ENCODE data around the gene NDUFAF2. TPM values are rescaled to one million over a fixed set of nuclear protein-coding genes. Genes with fewer than 3 reads are reported as not detected.
"Not testable (repeated sequence)": the region's sequence is repeated elsewhere in the genome, so short reads cannot be mapped to it uniquely, and the experiment has no call there.

The NDUFAF2 gene
- total RNA-seq, 1 donor from 2014 or later = 13.9 TPM

DNA sequence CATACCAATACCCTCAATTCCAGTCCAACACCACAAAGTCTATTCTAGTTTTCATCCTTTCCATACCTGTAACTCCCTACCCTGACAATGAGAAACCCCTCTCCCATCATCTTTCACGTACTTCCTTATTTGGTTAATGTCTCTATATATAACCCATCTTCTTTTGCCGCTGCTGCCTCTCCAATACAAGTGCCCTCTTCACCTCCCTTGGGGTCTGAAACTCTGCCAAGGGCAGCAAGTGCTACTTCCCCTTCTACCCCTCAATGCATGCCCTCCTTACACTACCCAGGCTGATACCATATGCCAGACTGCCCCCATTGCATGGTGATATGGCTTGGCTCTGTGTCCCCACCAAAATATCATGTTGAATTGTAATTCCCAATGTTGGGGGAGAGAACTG is 241.6 kb downstream of the NDUFAF2 start:
- peaks cover 8% of the 10 kb centered on the region for H3K27me3 Mint-ChIP-seq (ENCODE audit: unreplicated experiment)
- no peak overlapping the region for H3K4me3 Mint-ChIP-seq (ENCODE audit: unreplicated experiment)
- no peak overlapping the region for H3K27ac Mint-ChIP-seq (ENCODE audit: unreplicated experiment)
- no peak for DNase-seq (ENCODE audit: low spot score)
- no peaks in the 10 kb centered on the region for H3K9me3 Mint-ChIP-seq (ENCODE audit: unreplicated experiment)
- peaks cover 7% of the 10 kb centered on the region for H3K4me1 Mint-ChIP-seq (ENCODE audit: unreplicated experiment)
- peaks cover 4% of the 10 kb centered on the region for H3K36me3 Mint-ChIP-seq (ENCODE audit: low read depth, unreplicated experiment)
- TF ChIP-seq, protein P1, sequence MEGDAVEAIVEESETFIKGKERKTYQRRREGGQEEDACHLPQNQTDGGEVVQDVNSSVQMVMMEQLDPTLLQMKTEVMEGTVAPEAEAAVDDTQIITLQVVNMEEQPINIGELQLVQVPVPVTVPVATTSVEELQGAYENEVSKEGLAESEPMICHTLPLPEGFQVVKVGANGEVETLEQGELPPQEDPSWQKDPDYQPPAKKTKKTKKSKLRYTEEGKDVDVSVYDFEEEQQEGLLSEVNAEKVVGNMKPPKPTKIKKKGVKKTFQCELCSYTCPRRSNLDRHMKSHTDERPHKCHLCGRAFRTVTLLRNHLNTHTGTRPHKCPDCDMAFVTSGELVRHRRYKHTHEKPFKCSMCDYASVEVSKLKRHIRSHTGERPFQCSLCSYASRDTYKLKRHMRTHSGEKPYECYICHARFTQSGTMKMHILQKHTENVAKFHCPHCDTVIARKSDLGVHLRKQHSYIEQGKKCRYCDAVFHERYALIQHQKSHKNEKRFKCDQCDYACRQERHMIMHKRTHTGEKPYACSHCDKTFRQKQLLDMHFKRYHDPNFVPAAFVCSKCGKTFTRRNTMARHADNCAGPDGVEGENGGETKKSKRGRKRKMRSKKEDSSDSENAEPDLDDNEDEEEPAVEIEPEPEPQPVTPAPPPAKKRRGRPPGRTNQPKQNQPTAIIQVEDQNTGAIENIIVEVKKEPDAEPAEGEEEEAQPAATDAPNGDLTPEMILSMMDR (IDR thresholded peaks at IDR 0.05; ENCODE audit: unreplicated experiment) = no peak

DNA sequence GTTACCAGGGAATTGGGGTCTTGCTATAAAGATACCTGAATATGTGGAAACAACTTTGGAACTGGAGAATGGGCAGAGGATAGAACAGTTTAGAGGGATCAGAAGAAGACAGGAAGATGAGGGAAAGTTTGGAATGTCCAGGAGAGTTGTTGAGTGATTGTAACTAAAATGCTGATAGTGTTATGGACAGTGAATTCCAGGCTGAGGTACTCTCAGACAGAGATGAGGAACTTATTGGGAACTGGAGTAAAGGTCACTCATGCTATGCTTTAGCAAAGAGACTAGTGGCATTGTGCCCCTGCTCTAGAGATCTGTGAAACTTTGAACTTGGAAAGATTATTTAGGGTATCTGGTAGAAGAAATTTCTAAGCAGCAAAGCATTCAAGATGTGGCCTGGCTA is 242.3 kb downstream of the NDUFAF2 start:
- not testable (repeated sequence) for H3K4me1 Mint-ChIP-seq (ENCODE audit: unreplicated experiment); H3K9me3 Mint-ChIP-seq (ENCODE audit: unreplicated experiment); H3K36me3 Mint-ChIP-seq (ENCODE audit: low read depth, unreplicated experiment); H3K27ac Mint-ChIP-seq (ENCODE audit: unreplicated experiment); H3K27me3 Mint-ChIP-seq (ENCODE audit: unreplicated experiment); DNase-seq (ENCODE audit: low spot score); H3K4me3 Mint-ChIP-seq (ENCODE audit: unreplicated experiment)

DNA sequence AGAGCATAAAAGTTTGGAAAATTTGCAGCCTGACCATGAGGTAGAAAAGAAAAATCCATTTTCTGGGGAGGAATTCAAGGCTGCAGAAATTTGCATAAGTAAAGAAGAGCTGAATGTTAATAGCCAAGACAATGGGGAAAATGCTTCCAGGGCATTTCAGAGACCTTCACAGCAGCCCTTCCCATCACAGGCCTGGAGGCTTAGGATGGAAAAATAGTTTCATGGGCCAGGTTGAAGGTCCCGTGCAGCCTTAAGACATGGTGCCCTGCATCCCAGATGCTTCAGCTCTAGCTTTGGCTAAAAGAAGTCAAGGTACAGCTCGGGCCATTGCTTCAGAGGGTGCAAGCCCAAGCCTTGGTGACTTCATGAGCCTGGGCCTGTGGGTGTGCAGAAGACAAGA is 242.8 kb downstream of the NDUFAF2 start:
- H3K9me3 Mint-ChIP-seq (ENCODE audit: unreplicated experiment); H3K4me3 Mint-ChIP-seq (ENCODE audit: unreplicated experiment); H3K4me1 Mint-ChIP-seq (ENCODE audit: unreplicated experiment); H3K36me3 Mint-ChIP-seq (ENCODE audit: low read depth, unreplicated experiment); H3K27ac Mint-ChIP-seq (ENCODE audit: unreplicated experiment); H3K27me3 Mint-ChIP-seq (ENCODE audit: unreplicated experiment); DNase-seq (ENCODE audit: low spot score): not testable (repeated sequence)

DNA sequence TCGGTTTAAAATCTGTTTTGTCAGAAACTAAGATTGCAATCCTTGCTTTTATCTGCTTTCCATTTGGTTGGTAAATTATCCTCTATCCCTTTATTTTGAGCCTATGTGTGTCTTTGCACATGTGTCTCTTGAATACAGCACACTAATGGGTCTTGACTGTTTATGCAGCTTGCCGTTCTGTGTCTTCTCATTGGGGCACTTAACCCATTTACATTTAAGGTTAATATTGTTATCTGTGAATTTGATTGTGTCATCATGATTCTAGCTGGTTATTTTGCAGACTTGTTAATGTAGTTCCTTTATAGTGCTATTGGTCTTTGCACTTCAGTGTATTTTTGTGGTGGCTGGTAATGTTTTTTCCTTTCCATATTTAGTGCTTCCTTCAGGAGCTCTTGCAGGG is 253.6 kb downstream of the NDUFAF2 start:
- Mint-ChIP-seq H3K36me3 (ENCODE audit: low read depth, unreplicated experiment) (no peaks in the 10 kb centered on the region), H3K27ac (ENCODE audit: unreplicated experiment) (no peak overlapping the region), H3K4me3 (ENCODE audit: unreplicated experiment) (no peak overlapping the region), H3K9me3 (ENCODE audit: unreplicated experiment) (no peaks in the 10 kb centered on the region), H3K27me3 (ENCODE audit: unreplicated experiment) (no peaks in the 10 kb centered on the region), H3K4me1 (ENCODE audit: unreplicated experiment) (no peaks in the 10 kb centered on the region)
- TF ChIP-seq, protein P1 (IDR thresholded peaks at IDR 0.05; ENCODE audit: unreplicated experiment) = no peak
- DNase-seq (ENCODE audit: low spot score) = no peak

DNA sequence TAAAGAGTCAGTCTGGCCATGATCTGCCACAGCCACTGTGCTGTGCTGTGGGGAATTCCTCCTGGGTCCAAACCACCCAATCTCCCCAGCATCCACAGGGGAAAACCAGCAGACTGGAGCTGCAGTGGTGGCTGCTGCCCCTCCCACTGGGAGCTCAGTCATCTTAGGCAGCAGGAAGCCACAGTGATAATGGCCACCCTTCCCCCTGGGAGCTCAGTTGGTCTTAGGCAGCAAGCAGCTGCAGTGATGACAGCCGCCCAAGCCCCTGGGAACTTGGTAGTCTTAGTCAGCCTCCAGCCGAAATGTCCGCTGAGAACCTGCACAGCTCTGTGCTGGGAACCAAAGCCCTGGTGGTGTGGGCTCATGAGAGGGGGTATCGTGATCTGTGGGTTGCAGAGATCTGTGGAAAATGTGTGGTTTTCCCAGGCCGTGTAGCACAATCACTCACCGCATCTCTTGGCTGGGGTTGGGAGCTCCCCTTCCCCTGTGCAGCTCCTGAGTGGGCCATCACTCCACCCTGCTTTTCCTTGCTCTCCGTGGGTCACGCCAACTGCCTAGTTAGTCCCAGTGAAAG is 255.7 kb downstream of the NDUFAF2 start:
- Mint-ChIP-seq H3K36me3 (ENCODE audit: low read depth, unreplicated experiment) (no peaks in the 10 kb centered on the region), H3K27me3 (ENCODE audit: unreplicated experiment) (no peaks in the 10 kb centered on the region), H3K27ac (ENCODE audit: unreplicated experiment) (no peak overlapping the region), H3K4me3 (ENCODE audit: unreplicated experiment) (no peak overlapping the region), H3K4me1 (ENCODE audit: unreplicated experiment) (no peaks in the 10 kb centered on the region), H3K9me3 (ENCODE audit: unreplicated experiment) (no peaks in the 10 kb centered on the region)
- TF ChIP-seq, protein P1 (IDR thresholded peaks at IDR 0.05; ENCODE audit: unreplicated experiment) = no peak
- no peak for DNase-seq (ENCODE audit: low spot score)

DNA sequence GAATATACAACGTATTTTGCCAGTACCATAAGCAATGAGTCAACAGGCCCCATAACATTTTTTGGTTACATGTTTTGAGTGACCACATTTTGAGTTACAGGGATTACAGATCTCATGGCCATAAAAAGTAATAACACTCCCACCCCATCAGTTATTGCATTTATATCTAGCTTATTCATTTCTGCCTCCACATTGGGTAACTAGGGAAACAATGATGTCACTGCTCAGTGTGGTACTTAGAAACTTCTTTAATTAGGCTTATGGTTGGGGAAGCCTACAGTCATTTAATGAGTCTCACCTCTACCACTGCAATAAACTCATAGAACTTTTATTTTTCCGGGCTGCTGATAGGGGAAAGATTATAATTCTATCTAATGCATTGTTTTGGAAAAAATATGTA is 257.2 kb downstream of the NDUFAF2 start:
- Mint-ChIP-seq H3K27ac (ENCODE audit: unreplicated experiment) (no peak overlapping the region), H3K4me1 (ENCODE audit: unreplicated experiment) (no peaks in the 10 kb centered on the region), H3K36me3 (ENCODE audit: low read depth, unreplicated experiment) (peaks cover 4% of the 10 kb centered on the region), H3K4me3 (ENCODE audit: unreplicated experiment) (no peak overlapping the region), H3K27me3 (ENCODE audit: unreplicated experiment) (no peaks in the 10 kb centered on the region), H3K9me3 (ENCODE audit: unreplicated experiment) (no peaks in the 10 kb centered on the region)
- TF ChIP-seq, protein P1 (IDR thresholded peaks at IDR 0.05; ENCODE audit: unreplicated experiment) = no peak
- DNase-seq (ENCODE audit: low spot score) = no peak

Other genes with a start within 250 kb of the NDUFAF2 start
- gene DEPDC1B, start 245.0 kb upstream of the NDUFAF2 start, total RNA-seq (ENCODE audit: unreplicated experiment) = 6.4 TPM
- 4.4 TPM for gene ELOVL7, start 100.9 kb upstream of the NDUFAF2 start, total RNA-seq (ENCODE audit: unreplicated experiment)
- gene ERCC8, start 135 bp upstream of the NDUFAF2 start, total RNA-seq (ENCODE audit: unreplicated experiment) = 15.3 TPM
- 92.1 TPM for gene SMIM15, start 217.3 kb downstream of the NDUFAF2 start, total RNA-seq (ENCODE audit: unreplicated experiment)

All from endothelial cell (in vitro differentiated cells).